Measurements from ENCODE around the gene CTBP2.
"Not testable (repeated sequence)": the region's sequence is repeated elsewhere in the genome, so short reads cannot be mapped to it uniquely, and the experiment has no call there.

CTBP2 gene

DNA sequence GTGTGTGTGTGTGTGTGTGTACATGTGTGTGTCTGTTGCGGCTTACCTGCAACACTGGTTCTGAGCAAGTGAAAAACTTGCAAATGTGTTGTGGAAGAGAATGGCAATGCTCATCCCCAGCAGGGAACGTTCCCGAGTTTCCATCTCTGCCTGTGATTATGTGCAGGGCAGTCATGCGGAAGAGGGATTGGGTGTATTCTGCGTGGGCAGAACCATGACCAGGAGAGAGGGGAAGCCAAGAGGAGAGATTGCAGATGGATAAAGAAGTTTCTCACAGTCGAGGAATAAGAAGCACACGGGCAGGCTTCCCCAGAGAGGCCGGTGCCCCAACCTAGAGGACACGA is 99.9 kb downstream of the CTBP2 start:
- no peak for DNase-seq

DNA sequence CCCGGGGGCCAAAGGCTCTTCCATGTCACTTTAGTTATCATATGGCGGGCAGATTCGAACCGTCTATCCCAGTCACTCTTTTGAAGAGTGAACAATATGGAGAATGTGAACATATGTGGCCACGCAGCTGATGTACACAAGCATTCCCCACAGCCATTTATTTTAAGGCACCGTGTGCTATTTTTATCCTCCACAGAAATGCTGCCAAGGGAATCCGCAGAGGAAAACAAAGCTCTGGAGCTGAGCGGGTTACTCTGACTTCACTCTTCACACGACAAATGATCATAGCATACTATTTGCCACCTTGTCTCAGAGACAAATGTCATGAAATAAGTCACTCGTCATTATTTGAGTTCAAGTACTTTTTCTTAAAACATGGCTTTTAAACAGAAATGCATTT is 100.3 kb downstream of the CTBP2 start:
- DNase-seq: no peak

- not testable (repeated sequence) for DNase-seq
Measured at GRCh38 chr10:125059348-125059747, 101.0 kb downstream of the CTBP2 start.

DNA sequence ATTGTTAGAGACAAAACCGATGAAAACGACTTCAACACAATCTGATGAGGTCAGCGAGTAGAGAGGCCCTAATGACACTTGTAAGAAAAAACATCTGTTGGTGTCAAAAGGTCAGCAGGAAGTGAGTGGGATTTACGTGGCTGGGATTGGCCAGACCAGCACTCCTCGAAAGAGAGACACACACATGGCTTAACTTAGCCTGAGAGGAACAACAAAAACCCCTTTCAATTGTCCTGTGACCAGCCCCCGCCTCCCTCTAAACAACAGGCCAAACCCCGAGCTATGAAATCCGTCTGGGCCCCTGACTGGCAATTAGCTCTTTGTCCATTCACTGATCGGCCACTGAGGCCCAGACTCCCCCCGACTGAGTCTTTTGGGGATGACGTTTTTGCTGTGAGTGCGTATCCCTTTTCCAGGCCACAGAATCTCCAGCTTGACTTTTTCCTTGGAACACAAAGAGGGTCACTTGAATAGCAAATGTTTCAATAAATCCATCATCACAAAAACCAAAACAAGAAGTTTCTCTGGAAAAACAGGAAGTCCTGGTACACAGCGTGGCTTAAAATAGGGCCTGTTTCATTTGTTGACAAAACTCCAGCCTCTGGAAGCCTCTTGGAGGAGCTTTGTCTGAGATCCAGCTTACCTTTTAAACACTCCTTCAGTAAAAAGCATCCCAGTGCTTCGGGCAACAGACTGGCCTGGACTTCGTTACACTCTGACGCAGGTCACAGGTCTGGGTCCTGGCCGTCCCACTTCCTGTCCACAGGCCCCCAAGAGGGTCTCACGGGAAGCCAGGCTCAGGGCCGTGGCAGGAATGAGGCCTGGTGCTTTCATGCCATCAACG is 103.0 kb downstream of the CTBP2 start:
- no peak for DNase-seq

GRCh38 chr10:125056161-125057132 is 103.9 kb downstream of the CTBP2 start:
- DNase-seq: no peak

DNA sequence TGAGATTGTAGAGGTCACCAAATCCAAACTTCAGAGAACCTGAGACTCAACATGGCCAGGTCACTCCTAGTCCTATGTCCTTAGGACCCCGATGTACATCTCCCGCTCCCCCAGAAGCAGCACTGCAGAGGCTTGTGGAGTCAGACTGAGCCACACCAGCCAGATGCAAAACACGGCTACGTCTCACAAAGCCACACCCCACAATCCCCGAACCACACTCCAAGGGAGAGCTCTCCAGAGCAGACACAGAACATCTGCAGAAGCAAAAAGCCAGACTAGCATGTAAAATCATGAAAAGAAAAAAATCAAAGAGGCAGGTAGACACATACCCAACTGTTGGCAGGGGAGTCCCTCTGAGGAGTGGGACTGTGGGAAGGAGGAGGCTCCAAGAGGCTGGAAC is 104.9 kb downstream of the CTBP2 start:
- DNase-seq: no peak

GRCh38 chr10:125054669-125055268 is 105.6 kb downstream of the CTBP2 start:
- DNase-seq: no peak

DNA sequence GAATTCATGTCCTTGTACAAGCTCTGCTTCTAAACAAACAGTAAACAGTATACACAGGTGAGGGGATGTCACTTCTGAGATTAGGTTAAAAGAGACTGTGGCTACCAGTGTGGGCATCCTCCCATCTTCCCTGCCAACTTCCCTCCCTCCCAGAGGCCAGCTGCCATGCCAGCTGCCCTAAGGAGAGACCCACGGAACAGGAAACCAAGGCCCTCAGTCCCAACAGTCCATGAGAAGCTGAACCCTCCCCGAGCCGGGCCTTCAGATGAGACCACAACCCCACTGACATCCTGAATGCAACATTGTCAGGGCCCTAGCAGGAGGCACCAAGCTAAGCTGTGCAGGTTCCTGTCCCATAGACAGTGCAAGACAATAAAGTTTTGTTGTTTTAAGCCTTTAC is 106.1 kb downstream of the CTBP2 start:
- no peak for DNase-seq

DNA sequence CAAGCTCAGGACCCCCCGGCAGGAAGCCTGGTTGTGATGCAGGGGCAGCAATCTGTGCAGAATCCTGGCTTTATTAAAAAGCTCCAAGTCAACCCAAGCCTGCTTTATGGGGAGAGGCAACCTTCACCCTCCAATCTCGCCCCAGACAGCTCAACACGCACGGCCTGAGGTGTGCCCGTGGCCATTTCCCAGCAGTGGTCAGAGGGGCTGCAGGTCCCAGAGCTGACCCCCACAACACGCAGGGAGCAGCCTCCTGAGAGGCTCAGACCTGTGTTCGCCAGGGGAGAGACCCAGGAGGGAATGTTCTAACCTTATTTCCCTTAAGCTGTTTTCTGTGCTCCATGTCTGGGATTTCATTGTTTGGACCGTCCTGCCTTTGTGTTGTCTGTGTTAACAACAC is 108.2 kb downstream of the CTBP2 start:
- DNase-seq: no peak

- no peak for DNase-seq
Measured at GRCh38 chr10:125050383-125050782, 110.0 kb downstream of the CTBP2 start.

- no peak for DNase-seq
Measured at GRCh38 chr10:125049216-125049881, 111.0 kb downstream of the CTBP2 start.

GRCh38 chr10:125048094-125048864 is 112.1 kb downstream of the CTBP2 start:
- peak; percentile 20 to 36 for DNase-seq

GRCh38 chr10:125043841-125044658 is 116.3 kb downstream of the CTBP2 start:
- DNase-seq: no peak

- DNase-seq: no peak
Measured at GRCh38 chr10:125041856-125042506, 118.4 kb downstream of the CTBP2 start.

DNA sequence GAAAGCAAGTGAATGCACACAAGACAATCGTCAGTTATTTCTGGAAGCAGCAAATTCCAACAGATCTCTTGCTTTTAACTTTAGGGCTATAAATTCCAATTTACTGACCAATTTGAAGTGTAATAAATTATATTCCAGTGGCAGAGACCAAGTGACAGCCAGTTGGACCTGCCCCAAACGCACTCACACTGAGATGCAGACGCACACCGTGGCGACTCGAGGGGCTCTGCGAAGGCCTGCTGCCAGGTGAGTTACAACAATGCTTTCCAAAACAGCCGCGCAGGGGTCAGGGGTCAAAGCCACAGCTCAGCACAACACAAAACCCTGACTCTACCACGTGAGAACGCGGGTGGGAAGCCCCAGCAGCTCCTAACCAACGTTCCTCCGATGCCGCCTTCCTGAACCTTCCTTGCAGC is 121.0 kb downstream of the CTBP2 start:
- no peak for DNase-seq

DNA sequence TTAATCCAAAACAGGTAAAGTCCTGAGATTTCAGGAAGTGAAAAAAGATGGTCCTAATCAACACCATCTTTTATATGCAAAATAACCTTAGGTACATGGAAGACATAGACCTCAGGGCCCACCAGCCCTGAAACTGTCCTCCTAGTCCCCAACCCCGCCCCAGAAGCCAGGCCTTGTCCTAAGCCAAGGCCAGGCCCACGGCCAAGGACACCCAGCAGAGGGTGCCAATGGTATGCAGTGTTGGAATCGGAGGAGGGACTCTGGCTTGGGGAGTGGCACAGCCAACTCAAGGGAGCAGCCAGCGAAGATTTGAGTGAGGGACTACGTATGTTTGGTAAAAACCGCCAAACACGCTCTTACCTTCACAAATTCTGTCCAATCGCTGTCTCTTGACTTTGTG is 121.7 kb downstream of the CTBP2 start:
- DNase-seq: no peak

- DNase-seq: no peak
Measured at GRCh38 chr10:125037145-125037877, 123.1 kb downstream of the CTBP2 start.

DNA sequence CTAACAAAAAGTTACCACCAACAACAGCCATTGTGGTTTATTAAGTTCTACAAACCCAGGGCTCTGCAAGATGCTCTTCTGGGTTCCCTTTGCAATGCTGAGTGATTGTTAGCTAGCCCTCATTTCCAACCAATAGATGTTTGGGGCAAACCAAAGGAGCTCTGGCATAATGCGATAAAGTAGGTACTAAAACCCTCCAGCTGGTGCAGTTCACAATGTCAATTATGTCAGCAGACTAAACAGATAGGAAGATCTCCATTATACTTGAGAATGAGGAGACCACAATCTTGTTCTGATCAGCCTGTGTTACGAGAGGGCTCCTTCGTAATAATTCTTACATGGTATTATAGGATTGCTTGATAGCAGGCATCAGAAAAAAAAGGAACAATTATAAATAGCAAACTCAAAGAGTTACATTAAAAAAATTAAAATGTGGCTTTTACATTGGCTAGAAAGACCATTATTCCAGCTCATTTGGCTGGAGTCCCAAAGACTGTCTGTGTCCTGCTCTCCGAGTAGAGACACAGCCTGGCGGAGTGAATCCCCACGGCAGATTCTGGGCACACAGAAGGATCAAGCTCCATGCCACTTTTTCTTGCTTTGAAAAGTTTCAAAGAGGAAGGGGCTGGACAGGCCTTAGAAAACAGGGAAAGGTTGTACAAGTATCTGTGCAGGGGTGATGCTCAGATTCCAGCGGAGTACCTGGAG is 124.6 kb downstream of the CTBP2 start:
- no peak for DNase-seq

DNA sequence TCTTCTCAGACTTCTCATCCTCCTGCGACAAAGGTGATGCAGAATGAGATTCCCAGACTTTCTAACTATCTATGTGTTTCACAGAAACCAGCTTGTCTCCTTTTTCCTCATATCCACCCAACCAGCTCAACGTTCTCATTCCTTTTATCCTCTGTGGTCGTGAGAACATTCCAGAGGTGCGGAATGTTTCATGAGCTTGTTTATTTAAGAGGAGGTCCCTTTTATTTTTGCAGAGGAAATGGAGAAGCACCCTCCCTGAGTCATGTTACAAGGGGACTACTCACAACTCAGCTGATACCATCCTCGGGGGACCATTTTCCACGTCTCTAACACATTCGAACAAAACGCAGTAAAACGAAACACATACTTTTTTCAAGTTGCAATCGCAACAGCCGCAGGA is 125.2 kb downstream of the CTBP2 start:
- DNase-seq: no peak
